Middle frontal gyrus (tissue), 1 donor: Measurements from ENCODE around the gene POU3F1.

Experiments used
- DNase-seq: peaks from one replicate; pipeline ENCODE4 v3.0.0-alpha.2; 2015; ENCODE audit warnings: low spot score; ENCODE audit errors: extremely low spot score

The POU3F1 gene

GRCh38 chr1:38004284-38005108 lies 42.1 kb downstream of the POU3F1 start:
- no peak for DNase-seq

GRCh38 chr1:38003261-38004250 lies 43.0 kb downstream of the POU3F1 start:
- DNase-seq, result no peak

- no peak for DNase-seq
Measured at GRCh38 chr1:38000529-38001455, 45.8 kb downstream of the POU3F1 start.

GRCh38 chr1:38000233-38000528 lies 46.4 kb downstream of the POU3F1 start:
- DNase-seq, result no peak

GRCh38 chr1:37999430-38000232 lies 47.0 kb downstream of the POU3F1 start:
- DNase-seq, result no peak

- no peak for DNase-seq
Measured at GRCh38 chr1:37998913-37999429, 47.6 kb downstream of the POU3F1 start.

- DNase-seq, result no peak
Measured at GRCh38 chr1:37998089-37998808, 48.3 kb downstream of the POU3F1 start.

GRCh38 chr1:37997256-37998088 lies 49.1 kb downstream of the POU3F1 start:
- DNase-seq, result no peak

- DNase-seq, result no peak
Measured at GRCh38 chr1:37995751-37996345, 50.7 kb downstream of the POU3F1 start.

- DNase-seq, result no peak
Measured at GRCh38 chr1:37994886-37995566, 51.6 kb downstream of the POU3F1 start.
